HEK293 (cell line): ENCODE measurements around the gene IBA57.

Experiments used
- CTCF ChIA-PET: fragments of 350-600 bp; formaldehyde crosslinking; extraction: SDS; loops from one replicate; lab custom pipeline; 2021; ENCODE audit warnings: antibody characterized with exemption; lab: Yijun Ruan, JAX
- POLR2A ChIA-PET: fragments of 300-600 bp; formaldehyde crosslinking; extraction: SDS; loops from one replicate; lab custom pipeline; 2020; ENCODE audit warnings: antibody characterized with exemption, inconsistent platforms; lab: Yijun Ruan, JAX
- H3K27ac ChIP-seq: fragments of 200-500 bp; sonication (Bioruptor generic); 2 replicates; pipeline ENCODE4 v1.5.1; 2014; ENCODE audit warnings: low read depth, low read length, control low read depth, inconsistent platforms; ENCODE audit errors: extremely low read depth
- H3K36me3 ChIP-seq, 2 experiments: fragments of 200-500 bp in 1 of 2; sonication (Bioruptor generic) in 1 of 2; 1 replicate in 1 of 2; 2 replicates in 1 of 2; pipeline ENCODE4 v1.5.1; 2014 to 2017; ENCODE audit warnings: inconsistent platforms in 2 of 2, low read length in 2 of 2; ENCODE audit not compliant: control insufficient read depth in 2 of 2, insufficient read depth in 1 of 2
- H3K4me1 ChIP-seq: fragments of 200-500 bp; sonication (Bioruptor generic); 2 replicates; pipeline ENCODE4 v1.5.1; 2014; ENCODE audit warnings: mild to moderate bottlenecking, low read length, inconsistent platforms; ENCODE audit not compliant: control insufficient read depth, insufficient read depth
- H3K4me3 ChIP-seq: 2 replicates; pipeline ENCODE4 v1.5.1; 2011; ENCODE audit warnings: low read depth, mild to moderate bottlenecking, control low read depth, low read length, moderate library complexity
- H3K9me3 ChIP-seq: fragments of 200-500 bp; sonication (Bioruptor generic); 2 replicates; pipeline ENCODE4 v1.5.1; 2014; ENCODE audit warnings: low read depth, low read length, inconsistent platforms; ENCODE audit not compliant: control insufficient read depth, insufficient read depth
- BCL11B ChIP-seq: fragments of 450-650 bp; formaldehyde crosslinking; IDR thresholded peaks from 2 replicates; pipeline ENCODE4 v1.5.1; 2016; ENCODE audit warnings: low read depth, missing biosample characterization, missing genetic modification characterization
- IKZF3 ChIP-seq: fragments of 450-650 bp; IDR thresholded peaks from 2 replicates; pipeline ENCODE4 v1.5.0; 2018; ENCODE audit warnings: missing biosample characterization, mild to moderate bottlenecking, missing genetic modification characterization, moderate library complexity
- INSM2 ChIP-seq: fragments of 450-650 bp; formaldehyde crosslinking; IDR thresholded peaks from 2 replicates; pipeline ENCODE4 v1.5.1; 2016; ENCODE audit warnings: missing biosample characterization, missing genetic modification characterization
- KLF1 ChIP-seq: fragments of 450-650 bp; formaldehyde crosslinking; IDR thresholded peaks from 2 replicates; pipeline ENCODE4 v1.5.1; 2016; ENCODE audit warnings: missing biosample characterization, missing genetic modification characterization
- KLF10 ChIP-seq: fragments of 450-650 bp; IDR thresholded peaks from 2 replicates; pipeline ENCODE4 v1.5.1; 2018; ENCODE audit warnings: missing biosample characterization, mild to moderate bottlenecking, missing genetic modification characterization
- KLF16 ChIP-seq: fragments of 450-650 bp; formaldehyde crosslinking; IDR thresholded peaks from 2 replicates; pipeline ENCODE4 v1.5.1; 2017; ENCODE audit warnings: missing biosample characterization, missing genetic modification characterization
- SALL2 ChIP-seq: fragments of 450-650 bp; formaldehyde crosslinking; IDR thresholded peaks from 2 replicates; pipeline ENCODE4 v1.5.0; 2017; ENCODE audit warnings: missing biosample characterization, mild to moderate bottlenecking, missing genetic modification characterization, borderline replicate concordance
- SCRT1 ChIP-seq: fragments of 450-650 bp; formaldehyde crosslinking; IDR thresholded peaks from 2 replicates; pipeline ENCODE4 v1.5.1; 2016; ENCODE audit warnings: missing biosample characterization, missing genetic modification characterization, borderline replicate concordance
- SP2 ChIP-seq: fragments of 450-650 bp; formaldehyde crosslinking; IDR thresholded peaks from 2 replicates; pipeline ENCODE4 v1.5.1; 2016; ENCODE audit warnings: missing biosample characterization, missing genetic modification characterization
- ZBTB48 ChIP-seq: fragments of 450-650 bp; formaldehyde crosslinking; IDR thresholded peaks from 2 replicates; pipeline ENCODE4 v1.5.1; 2016; ENCODE audit warnings: missing biosample characterization, missing genetic modification characterization
- ZNF211 ChIP-seq: fragments of 450-650 bp; formaldehyde crosslinking; IDR thresholded peaks from 2 replicates; pipeline ENCODE4 v1.5.1; 2016; ENCODE audit warnings: low read depth, missing biosample characterization, missing genetic modification characterization
- ZNF280C ChIP-seq: fragments of 450-650 bp; formaldehyde crosslinking; IDR thresholded peaks from 2 replicates; pipeline ENCODE4 v1.5.1; 2016; ENCODE audit warnings: missing biosample characterization, missing genetic modification characterization
- ZNF394 ChIP-seq: fragments of 450-650 bp; formaldehyde crosslinking; IDR thresholded peaks from 2 replicates; pipeline ENCODE4 v1.5.1; 2016; ENCODE audit warnings: missing biosample characterization, missing genetic modification characterization, mild to moderate bottlenecking, moderate library complexity, borderline replicate concordance
- ZNF426 ChIP-seq: fragments of 450-650 bp; formaldehyde crosslinking; IDR thresholded peaks from 2 replicates; pipeline ENCODE4 v1.5.1; 2017; ENCODE audit warnings: missing biosample characterization, missing genetic modification characterization, mild to moderate bottlenecking, inconsistent platforms, moderate library complexity
- ZNF596 ChIP-seq: fragments of 450-650 bp; IDR thresholded peaks from 2 replicates; pipeline ENCODE4 v1.5.0; 2018; ENCODE audit warnings: missing biosample characterization, mild to moderate bottlenecking, missing genetic modification characterization, moderate library complexity
- ZNF621 ChIP-seq: fragments of 450-650 bp; formaldehyde crosslinking; IDR thresholded peaks from 2 replicates; pipeline ENCODE4 v1.5.1; 2017; ENCODE audit warnings: missing biosample characterization, missing genetic modification characterization
- ZNF624 ChIP-seq: fragments of 450-650 bp; formaldehyde crosslinking; IDR thresholded peaks from 2 replicates; pipeline ENCODE4 v1.5.1; 2017; ENCODE audit warnings: missing biosample characterization, missing genetic modification characterization
- ZNF629 ChIP-seq: fragments of 450-650 bp; formaldehyde crosslinking; IDR thresholded peaks from 2 replicates; pipeline ENCODE4 v1.5.1; 2017; ENCODE audit warnings: missing biosample characterization, missing genetic modification characterization
- ZNF660 ChIP-seq: fragments of 450-650 bp; IDR thresholded peaks from 2 replicates; pipeline ENCODE4 v1.5.1; 2018; ENCODE audit warnings: missing biosample characterization, mild to moderate bottlenecking, missing genetic modification characterization
- ZNF692 ChIP-seq: fragments of 450-650 bp; formaldehyde crosslinking; IDR thresholded peaks from 2 replicates; pipeline ENCODE4 v1.5.1; 2016; ENCODE audit warnings: missing biosample characterization, missing genetic modification characterization
- ZNF785 ChIP-seq: fragments of 450-650 bp; formaldehyde crosslinking; IDR thresholded peaks from 2 replicates; pipeline ENCODE4 v1.5.1; 2016; ENCODE audit warnings: missing biosample characterization, missing genetic modification characterization
- TF ChIP-seq, protein P1 (sequence below): fragments of 450-650 bp; formaldehyde crosslinking; IDR thresholded peaks from 2 replicates; pipeline ENCODE4 v1.5.1; 2016; ENCODE audit warnings: missing biosample characterization, missing genetic modification characterization
- TF ChIP-seq, protein P2 (sequence below): fragments of 450-650 bp; formaldehyde crosslinking; IDR thresholded peaks from 2 replicates; pipeline ENCODE4 v1.5.1; 2016; ENCODE audit warnings: missing biosample characterization, missing genetic modification characterization

Gene IBA57

GRCh38 chr1:228210712-228211530, 45.3 kb downstream of the IBA57 start:
- TF ChIP-seq INSM2 (no peak), BCL11B (no peak), ZNF692 (tag by site-specific recombination) (no peak), ZNF596 (tag by site-specific recombination) (no peak), ZNF785 (tag by site-specific recombination) (no peak), ZNF624 (no peak), SP2 (tag by site-specific recombination) (no peak), ZNF426 (tag by site-specific recombination) (no peak), SCRT1 (tag by site-specific recombination) (no peak), ZNF660 (tag by site-specific recombination) (no peak), KLF16 (tag by site-specific recombination) (no peak), KLF10 (tag by site-specific recombination) (no peak), ZNF211 (tag by site-specific recombination) (no peak)
- no peak overlapping the region for H3K4me3 ChIP-seq
- ChIA-PET POLR2A (no interaction called here), CTCF (no interaction called here)
- no peaks in the 10 kb centered on the region; the same call in 1 of the 2 replicates for H3K4me1 ChIP-seq
- no peaks in the 10 kb centered on the region for H3K36me3 ChIP-seq
- H3K9me3 ChIP-seq: no peaks in the 10 kb centered on the region
- no peak overlapping the region for H3K27ac ChIP-seq

DNA sequence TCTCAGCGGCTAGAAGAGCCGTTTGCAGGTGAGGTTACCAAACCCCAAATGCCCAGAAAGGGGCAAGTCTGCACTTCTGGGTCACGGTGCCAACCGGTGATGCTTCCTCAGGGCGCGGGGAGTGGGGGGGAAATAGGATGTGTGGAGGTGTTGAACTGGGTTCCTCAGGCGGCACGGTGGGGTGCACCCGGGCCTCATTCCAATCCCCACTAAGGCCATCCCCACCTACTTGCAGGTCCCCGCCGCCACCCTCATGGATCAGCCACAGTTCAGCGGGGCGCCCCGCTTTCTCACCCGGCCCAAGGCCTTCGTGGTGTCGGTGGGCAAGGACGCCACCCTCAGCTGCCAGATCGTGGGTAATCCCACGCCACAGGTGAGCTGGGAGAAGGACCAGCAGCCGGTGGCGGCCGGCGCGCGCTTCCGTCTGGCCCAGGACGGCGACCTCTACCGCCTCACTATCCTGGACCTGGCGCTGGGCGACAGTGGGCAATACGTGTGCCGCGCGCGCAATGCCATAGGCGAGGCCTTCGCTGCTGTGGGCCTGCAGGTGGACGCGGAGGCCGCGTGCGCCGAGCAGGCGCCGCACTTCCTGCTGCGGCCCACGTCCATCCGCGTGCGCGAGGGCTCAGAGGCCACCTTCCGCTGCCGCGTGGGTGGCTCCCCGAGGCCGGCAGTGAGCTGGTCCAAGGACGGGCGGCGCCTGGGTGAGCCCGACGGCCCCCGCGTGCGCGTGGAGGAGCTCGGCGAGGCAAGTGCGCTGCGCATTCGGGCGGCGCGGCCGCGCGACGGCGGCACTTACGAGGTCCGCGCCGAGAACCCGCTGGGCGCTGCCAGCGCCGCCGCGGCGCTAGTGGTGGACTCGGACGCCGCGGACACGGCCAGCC, 46.2 kb downstream of the IBA57 start:
- no peak for TF ChIP-seq IKZF3 (tag by site-specific recombination)
- TF ChIP-seq ZNF280C (tag by site-specific recombination): no peak
- TF ChIP-seq ZBTB48: no peak
- TF ChIP-seq ZNF621 (tag by site-specific recombination): no peak
- TF ChIP-seq ZNF394 (tag by site-specific recombination): no peak
- no peak for TF ChIP-seq ZNF629 (tag by site-specific recombination)
- TF ChIP-seq, protein P1, sequence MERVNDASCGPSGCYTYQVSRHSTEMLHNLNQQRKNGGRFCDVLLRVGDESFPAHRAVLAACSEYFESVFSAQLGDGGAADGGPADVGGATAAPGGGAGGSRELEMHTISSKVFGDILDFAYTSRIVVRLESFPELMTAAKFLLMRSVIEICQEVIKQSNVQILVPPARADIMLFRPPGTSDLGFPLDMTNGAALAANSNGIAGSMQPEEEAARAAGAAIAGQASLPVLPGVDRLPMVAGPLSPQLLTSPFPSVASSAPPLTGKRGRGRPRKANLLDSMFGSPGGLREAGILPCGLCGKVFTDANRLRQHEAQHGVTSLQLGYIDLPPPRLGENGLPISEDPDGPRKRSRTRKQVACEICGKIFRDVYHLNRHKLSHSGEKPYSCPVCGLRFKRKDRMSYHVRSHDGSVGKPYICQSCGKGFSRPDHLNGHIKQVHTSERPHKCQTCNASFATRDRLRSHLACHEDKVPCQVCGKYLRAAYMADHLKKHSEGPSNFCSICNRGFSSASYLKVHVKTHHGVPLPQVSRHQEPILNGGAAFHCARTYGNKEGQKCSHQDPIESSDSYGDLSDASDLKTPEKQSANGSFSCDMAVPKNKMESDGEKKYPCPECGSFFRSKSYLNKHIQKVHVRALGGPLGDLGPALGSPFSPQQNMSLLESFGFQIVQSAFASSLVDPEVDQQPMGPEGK (tag by site-specific recombination): no peak
- TF ChIP-seq, protein P2, sequence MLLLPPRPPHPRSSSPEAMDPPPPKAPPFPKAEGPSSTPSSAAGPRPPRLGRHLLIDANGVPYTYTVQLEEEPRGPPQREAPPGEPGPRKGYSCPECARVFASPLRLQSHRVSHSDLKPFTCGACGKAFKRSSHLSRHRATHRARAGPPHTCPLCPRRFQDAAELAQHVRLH (tag by site-specific recombination): no peak
- TF ChIP-seq KLF1: no peak
- no peak for TF ChIP-seq SALL2 (tag by site-specific recombination)
- no peak for TF ChIP-seq ZNF211 (tag by site-specific recombination)
- no peaks in the 10 kb centered on the region; the same call in 1 of the 2 replicates for H3K4me1 ChIP-seq
- peaks cover 0 to 1% of the 10 kb centered on the region in 2 experiments; a peak in 1 of 3 replicates for H3K36me3 ChIP-seq
- no peak overlapping the region for H3K4me3 ChIP-seq
- H3K9me3 ChIP-seq: no peaks in the 10 kb centered on the region
- ChIA-PET POLR2A (interaction anchor here (2.9 kb wide), 1 partner anchor 46 kb away, joined by 17 read pairs; the partner anchor contains the start of gene IBA57), CTCF (interaction anchor here (0.5 to 0.6 kb wide), 2 partner anchors 9 to 181 kb away, joined by 3 to 5 read pairs; no protein-coding TSS in a partner anchor)
- no peak overlapping the region for H3K27ac ChIP-seq
